Esophagus muscularis mucosa (tissue), 4 donors: ENCODE data around the gene USH1G. TPM values are rescaled to one million over a fixed set of nuclear protein-coding genes. Genes with fewer than 3 reads are reported as not detected.

Experiments used
- DNase-seq: peaks from one replicate; pipeline ENCODE4 v3.0.0-alpha.2; 2017; ENCODE audit errors: extremely low spot score
- H3K27ac ChIP-seq, 4 donors: fragments of 200-600 bp; sonication (generic); replicated peaks in 1 of 4; 1 replicate in 3 of 4; 2 replicates in 1 of 4; pipeline ENCODE4 v1.5.1; 2016 to 2019; ENCODE audit warnings: mild to moderate bottlenecking in 1 of 4
- H3K27me3 ChIP-seq, 4 donors: fragments of 200-600 bp; sonication (generic); one replicate each; pipeline versions ENCODE4 v1.5.1 to v1.6.0; 2016 to 2019
- H3K36me3 ChIP-seq, 4 donors: fragments of 200-600 bp; sonication (generic); one replicate each; pipeline ENCODE4 v1.5.1; 2016 to 2019
- H3K4me1 ChIP-seq, 4 donors: fragments of 200-600 bp; sonication (generic); one replicate each; pipeline ENCODE4 v1.5.1; 2016 to 2019
- H3K4me3 ChIP-seq, 4 donors: fragments of 200-600 bp; sonication (generic); 1 replicate in 2 of 4; 2 replicates in 2 of 4; pipeline ENCODE4 v1.5.1; 2016 to 2019; ENCODE audit warnings: mild to moderate bottlenecking in 4 of 4, moderate library complexity in 1 of 4
- H3K9me3 ChIP-seq, 4 donors: fragments of 200-600 bp; sonication (generic); 1 replicate in 3 of 4; 2 replicates in 1 of 4; pipeline ENCODE4 v1.5.1; 2016 to 2019
- EP300 ChIP-seq: sonication (generic); formaldehyde crosslinking; IDR thresholded peaks from one replicate; pipeline ENCODE4 v1.6.1; 2017; ENCODE audit warnings: antibody characterized with exemption
- POLR2A ChIP-seq: fragments of 450-650 bp; IDR thresholded peaks from one replicate; pipeline ENCODE4 v1.6.1; 2017; ENCODE audit warnings: antibody characterized with exemption, moderate library complexity, mild to moderate bottlenecking, low read depth
- POLR2AphosphoS5 ChIP-seq, 2 donors: sonication (generic); formaldehyde crosslinking; IDR thresholded peaks; one replicate each; pipeline ENCODE4 v1.6.1; 2017; ENCODE audit warnings: antibody characterized with exemption in 2 of 2
- WGBS: methylation state at CpG from one replicate; pipeline ENCODE4 v1.1.5; 2018; 5-methylcytosine and 5-hydroxymethylcytosine counted together
- intact Hi-C: fragments of 100-400 bp; cut with DNase I; formaldehyde crosslinking; loops from one replicate; pipeline ENCODE4 v1.15.1; 2023
- total RNA-seq, 4 donors: library from RNA; depleted of rRNA; stranded (reverse); fragments of >200 nt; gene quantifications; one replicate each; pipeline versions ENCODE4 v1.1.0 to v1.2.1, GENCODE V29; 2016
- TF ChIP-seq, protein P1 (sequence below), 3 experiments: fragments of 200-600 bp in 2 of 3; fragments of 450-650 bp in 1 of 3; sonication (generic) in 2 of 3; IDR thresholded peaks; one replicate each; pipeline ENCODE4 v1.5.1; 2017 to 2019; ENCODE audit warnings: antibody characterized with exemption in 3 of 3, mild to moderate bottlenecking in 2 of 3, moderate library complexity in 1 of 3

Gene USH1G
- total RNA-seq, 4 donors from 2014 or later, result 0.39 TPM; not detected in 3

DNA sequence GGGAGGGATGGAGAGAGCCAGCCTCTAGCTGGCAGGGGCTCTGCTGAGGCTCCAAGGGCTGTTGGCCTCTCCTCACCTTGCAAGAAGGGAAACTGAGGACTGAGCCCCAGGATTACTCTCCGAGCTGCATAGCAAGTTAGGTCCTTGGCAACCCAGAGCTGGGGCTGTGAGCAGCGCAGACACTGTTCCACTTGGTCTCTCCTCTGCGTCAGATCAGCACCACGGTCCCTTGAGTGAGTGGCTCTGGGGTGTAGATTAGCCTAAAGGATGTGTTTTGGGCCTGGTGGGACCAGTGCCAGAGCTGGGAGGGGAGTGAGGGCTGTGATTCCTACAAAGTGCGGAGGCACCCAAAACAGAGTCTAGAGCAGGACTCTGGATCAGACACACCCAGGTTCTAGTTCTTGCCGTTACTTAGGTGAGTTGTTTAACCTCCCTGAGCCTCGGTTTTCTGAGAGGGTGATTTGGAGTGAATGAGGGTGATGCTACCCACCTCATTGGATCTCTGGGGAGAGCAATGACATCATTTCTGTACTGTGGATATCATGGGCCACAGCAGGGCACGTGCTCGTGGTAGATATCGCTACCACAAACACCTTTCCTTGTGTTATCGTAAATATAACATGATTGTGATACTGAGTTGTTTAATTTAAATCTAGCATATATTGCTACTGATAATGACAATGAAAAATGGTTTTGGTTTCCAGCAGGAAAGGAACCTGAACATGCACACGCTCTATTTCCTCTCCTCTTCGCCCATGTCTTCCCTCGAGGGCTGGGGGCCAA is 21.5 kb downstream of the USH1G start:
- TF ChIP-seq EP300 (no peak), POLR2AphosphoS5 (IDR thresholded peaks at IDR 0.05) (no peak), POLR2A (no peak)
- TF ChIP-seq, protein P1, sequence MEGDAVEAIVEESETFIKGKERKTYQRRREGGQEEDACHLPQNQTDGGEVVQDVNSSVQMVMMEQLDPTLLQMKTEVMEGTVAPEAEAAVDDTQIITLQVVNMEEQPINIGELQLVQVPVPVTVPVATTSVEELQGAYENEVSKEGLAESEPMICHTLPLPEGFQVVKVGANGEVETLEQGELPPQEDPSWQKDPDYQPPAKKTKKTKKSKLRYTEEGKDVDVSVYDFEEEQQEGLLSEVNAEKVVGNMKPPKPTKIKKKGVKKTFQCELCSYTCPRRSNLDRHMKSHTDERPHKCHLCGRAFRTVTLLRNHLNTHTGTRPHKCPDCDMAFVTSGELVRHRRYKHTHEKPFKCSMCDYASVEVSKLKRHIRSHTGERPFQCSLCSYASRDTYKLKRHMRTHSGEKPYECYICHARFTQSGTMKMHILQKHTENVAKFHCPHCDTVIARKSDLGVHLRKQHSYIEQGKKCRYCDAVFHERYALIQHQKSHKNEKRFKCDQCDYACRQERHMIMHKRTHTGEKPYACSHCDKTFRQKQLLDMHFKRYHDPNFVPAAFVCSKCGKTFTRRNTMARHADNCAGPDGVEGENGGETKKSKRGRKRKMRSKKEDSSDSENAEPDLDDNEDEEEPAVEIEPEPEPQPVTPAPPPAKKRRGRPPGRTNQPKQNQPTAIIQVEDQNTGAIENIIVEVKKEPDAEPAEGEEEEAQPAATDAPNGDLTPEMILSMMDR (IDR thresholded peaks at IDR 0.05), result no peak
- 65% methylated on average over 14 of the region's 14 CpGs for WGBS
- no peak for DNase-seq
- intact Hi-C loops, result no loop called here
- Histone ChIP-seq H3K27ac (no peak overlapping the region), H3K27me3 (peaks cover 0 to 58% (median 0%) of the 10 kb centered on the region in 4 donors), H3K9me3 (no peaks in the 10 kb centered on the region), H3K36me3 (no peaks in the 10 kb centered on the region), H3K4me1 (no peaks in the 10 kb centered on the region), H3K4me3 (no peak overlapping the region)

DNA sequence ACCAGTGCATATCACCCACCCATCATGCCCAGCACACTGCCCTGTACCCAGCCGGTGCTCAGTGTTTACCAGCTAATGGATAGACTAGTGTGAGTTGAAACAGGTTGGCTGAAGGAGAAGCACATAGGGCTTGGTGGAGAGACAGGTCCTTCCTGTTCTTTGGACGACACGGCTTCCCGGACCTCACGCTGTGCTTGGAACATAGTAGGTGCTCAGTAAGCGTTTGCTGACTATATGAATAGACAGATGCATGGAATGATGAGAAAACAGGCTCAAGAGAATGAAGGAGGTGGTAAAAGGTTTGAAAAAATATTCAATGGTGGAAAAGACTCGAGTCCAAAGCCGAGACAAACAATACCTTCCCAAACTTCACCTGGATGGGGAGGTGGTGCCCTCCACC is 22.8 kb downstream of the USH1G start:
- Histone ChIP-seq H3K4me3 (no peak overlapping the region), H3K4me1 (no peaks in the 10 kb centered on the region), H3K27me3 (peaks cover 0 to 60% (median under 1%) of the 10 kb centered on the region in 4 donors), H3K9me3 (no peaks in the 10 kb centered on the region), H3K36me3 (no peaks in the 10 kb centered on the region), H3K27ac (no peak overlapping the region)
- intact Hi-C loops, result no loop called here
- TF ChIP-seq POLR2A, result no peak
- TF ChIP-seq, protein P1 (IDR thresholded peaks at IDR 0.05), result no peak
- no peak for TF ChIP-seq POLR2AphosphoS5 (IDR thresholded peaks at IDR 0.05)
- TF ChIP-seq EP300, result no peak
- 87% methylated on average over 8 of the region's 8 CpGs for WGBS
- no peak for DNase-seq

DNA sequence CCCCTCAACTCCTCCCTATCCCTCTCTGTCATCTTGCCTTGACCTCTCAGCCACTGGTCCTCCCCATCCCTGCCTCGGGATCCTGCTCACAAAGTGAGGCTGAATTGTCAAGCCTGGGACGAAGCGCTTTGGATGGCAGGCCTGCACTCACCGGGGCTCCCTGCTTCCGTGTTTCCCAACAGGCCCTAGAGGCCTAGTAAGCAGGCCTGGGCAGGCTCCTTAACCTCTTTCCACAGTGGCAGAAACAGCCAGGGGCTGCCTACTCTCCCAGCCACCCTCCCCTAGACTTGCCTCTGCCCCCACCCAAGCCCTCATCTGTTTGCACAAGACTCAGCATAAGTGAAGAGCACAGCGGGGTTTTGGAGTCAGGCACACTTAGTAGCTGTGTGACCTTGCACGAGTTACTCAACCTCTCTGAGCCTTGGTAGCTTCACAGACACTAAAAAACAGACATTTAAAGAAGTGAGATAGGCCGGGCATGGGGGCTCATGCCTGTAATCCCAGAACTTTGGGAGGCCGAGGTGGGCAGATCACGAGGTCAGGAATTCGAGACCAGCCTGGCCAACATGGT is 24.6 kb downstream of the USH1G start:
- peaks cover 3 to 6% (median 5%) of the 10 kb centered on the region in 4 donors for H3K4me1 ChIP-seq
- intact Hi-C loops, result no loop called here
- no peak overlapping the region for H3K4me3 ChIP-seq
- no peak for DNase-seq
- 85% methylated on average over 10 of the region's 11 CpGs for WGBS
- no peak overlapping the region for H3K27ac ChIP-seq
- TF ChIP-seq, protein P1 (IDR thresholded peaks at IDR 0.05), result no peak
- TF ChIP-seq POLR2A (no peak), POLR2AphosphoS5 (IDR thresholded peaks at IDR 0.05) (no peak), EP300 (no peak)
- H3K36me3 ChIP-seq, result no peaks in the 10 kb centered on the region
- H3K27me3 ChIP-seq, result peaks cover 0 to 60% (median 15%) of the 10 kb centered on the region in 4 donors
- no peaks in the 10 kb centered on the region for H3K9me3 ChIP-seq

DNA sequence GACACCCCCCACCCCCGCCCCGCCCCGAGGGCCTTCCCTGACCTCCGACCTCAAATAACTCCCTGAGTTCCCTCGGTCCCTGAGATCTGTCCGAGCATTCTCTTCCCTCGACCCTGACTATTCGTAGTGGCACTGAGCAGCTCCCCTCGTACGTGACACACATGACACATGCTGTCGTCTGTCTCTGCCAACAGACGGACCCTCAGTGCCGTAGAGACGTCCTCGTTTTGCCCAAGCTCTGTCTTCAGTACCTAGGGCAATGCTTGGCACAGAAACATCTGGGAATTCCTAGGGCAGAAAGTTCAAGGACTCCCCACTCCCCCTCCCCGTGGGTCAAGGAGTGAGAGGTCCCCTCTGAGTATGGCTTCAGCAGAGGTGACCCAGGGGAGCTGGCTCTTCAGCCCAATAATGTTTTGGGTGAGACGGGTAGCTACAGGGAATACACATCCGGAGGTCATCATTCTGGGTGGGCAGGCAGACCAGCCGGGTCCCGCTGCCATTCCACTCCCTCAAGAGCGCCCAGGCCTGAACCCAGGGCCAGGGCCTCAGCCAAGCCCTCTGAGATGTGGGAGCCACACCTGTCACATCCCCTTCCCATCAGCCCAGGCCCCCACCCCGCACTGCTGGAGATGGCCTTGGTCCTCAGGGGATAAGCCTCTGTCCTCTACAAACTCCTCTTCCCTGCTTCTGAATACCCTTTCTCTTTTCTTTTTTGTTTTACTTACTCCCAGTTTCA is 29.0 kb downstream of the USH1G start:
- intact Hi-C loops, result no loop called here
- TF ChIP-seq, protein P1 (IDR thresholded peaks at IDR 0.05), result no peak
- no peak for TF ChIP-seq POLR2A
- no peak for TF ChIP-seq EP300
- TF ChIP-seq POLR2AphosphoS5 (IDR thresholded peaks at IDR 0.05), result no peak
- WGBS, result 33% methylated on average over 13 of the region's 22 CpGs
- H3K27ac ChIP-seq, result no peak overlapping the region
- no peak for DNase-seq
- H3K36me3 ChIP-seq, result no peaks in the 10 kb centered on the region
- no peaks in the 10 kb centered on the region for H3K9me3 ChIP-seq
- H3K4me1 ChIP-seq, result peaks cover 7 to 16% (median 13%) of the 10 kb centered on the region in 4 donors
- peaks cover 0 to 73% (median 28%) of the 10 kb centered on the region in 4 donors for H3K27me3 ChIP-seq
- peak overlapping the region; percentile 38 to 51 (median 45) for H3K4me3 ChIP-seq
